GM23338 (cell line): ENCODE data around the gene RGS16. TPM values are rescaled to one million over a fixed set of nuclear protein-coding genes. Genes with fewer than 3 reads are reported as not detected.

ENCODE experiments used
- CREB1 ChIP-seq: fragments of 250-450 bp; sonication (Bioruptor Pico); IDR thresholded peaks from 2 replicates; pipeline ENCODE4 v1.5.0; 2020; ENCODE audit warnings: low read depth, mild to moderate bottlenecking, moderate library complexity
- ETS1 ChIP-seq: IDR thresholded peaks from 2 replicates; pipeline ENCODE4 v1.6.1; 2016; ENCODE audit warnings: antibody characterized with exemption
- EZH2phosphoT487 ChIP-seq: fragments of 200-600 bp; sonication (generic); IDR thresholded peaks from one replicate; pipeline ENCODE4 v1.8.1; 2018; ENCODE audit warnings: antibody characterized with exemption; ENCODE audit not compliant: unreplicated experiment
- POLR2AphosphoS5 ChIP-seq: IDR thresholded peaks from 2 replicates; pipeline ENCODE4 v1.6.1; 2016; ENCODE audit warnings: antibody characterized with exemption, low read depth
- REST ChIP-seq: IDR thresholded peaks from one replicate; pipeline ENCODE4 v1.6.1; 2018; ENCODE audit warnings: antibody characterized with exemption; ENCODE audit not compliant: unreplicated experiment
- ZNF331 ChIP-seq: fragments of 250-450 bp; sonication (Bioruptor Pico); IDR thresholded peaks from 2 replicates; pipeline ENCODE4 v1.5.0; 2020; ENCODE audit warnings: low read depth, mild to moderate bottlenecking, moderate library complexity
- ZNF462 ChIP-seq: fragments of 250-450 bp; sonication (Bioruptor Pico); IDR thresholded peaks from 2 replicates; pipeline ENCODE4 v1.5.0; 2020; ENCODE audit warnings: mild to moderate bottlenecking, moderate library complexity
- polyA plus RNA-seq: library from polyadenylated mRNA; unstranded; fragments of >200 nt; fragmentation: Nextera tagmentation; extraction: Ambion mirVana; gene quantifications from 2 replicates; pipeline ENCODE4 v1.2.1, GENCODE V29; 2016
- total RNA-seq: library from RNA; depleted of rRNA; stranded (reverse); fragments of >200 nt; shearing (Covaris generic); gene quantifications from 2 replicates; pipeline ENCODE4 v1.2.3, GENCODE V29; 2014

RGS16 gene
- total and polyA plus RNA-seq, 2 experiments from 2014 or later, result 15.4 to 31.6 TPM

- no peak for TF ChIP-seq ZNF462 (CRISPR knock-in tag)
- no peak for TF ChIP-seq ETS1
- TF ChIP-seq CREB1 (CRISPR knock-in tag), result no peak
- no peak for TF ChIP-seq POLR2AphosphoS5
- TF ChIP-seq EZH2phosphoT487, result no peak
- no peak for TF ChIP-seq REST
- TF ChIP-seq ZNF331 (CRISPR knock-in tag), result no peak
Observed at GRCh38 chr1:182637769-182638168, 33.6 kb upstream of the RGS16 start (continued).
